ENCODE data around the gene SND1. TPM values are rescaled to one million over a fixed set of nuclear protein-coding genes. Genes with fewer than 3 reads are reported as not detected.

Gene SND1
- total and polyA plus RNA-seq, 2 of the 4 experiments (the other 2 are of a cell fraction): 154 to 294 TPM

DNA sequence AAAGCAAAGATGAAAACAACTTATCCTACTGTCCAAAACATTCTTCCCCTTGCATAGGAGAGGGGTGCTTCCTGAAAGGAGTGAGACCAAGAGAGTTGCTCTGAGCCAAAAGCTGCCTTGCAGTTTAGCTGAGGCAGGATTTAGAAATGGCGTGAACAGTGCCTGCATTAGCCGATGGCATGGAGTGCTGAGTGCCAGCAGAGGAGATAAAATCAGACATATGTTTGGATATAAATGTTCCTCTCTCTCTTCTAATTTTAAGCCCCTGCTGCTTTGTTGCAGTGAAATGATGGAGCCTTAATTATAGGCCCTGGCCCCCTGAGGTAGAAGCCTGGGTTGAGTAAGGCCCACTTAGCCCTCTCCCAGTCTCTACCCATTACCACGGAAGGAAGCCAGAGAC, 372.2 kb downstream of the SND1 start:
- in situ Hi-C loops (cut with MboI; ENCODE audit: low sequenced_read_pairs) (no loop called here), intact Hi-C loops (cut with micrococcal nuclease) (no loop called here), dilution Hi-C loops (cut with HindIII; ENCODE audit: low sequenced_read_pairs, unreplicated experiment) (no loop called here)
- DNase-seq (no peak), ATAC-seq (ENCODE audit: low read depth) (no peak)
- H3K4me3 ChIP-seq (ENCODE audit: insufficient read depth, low read depth, low read length): no peak overlapping the region
- no peak overlapping the region for H3K4ac ChIP-seq (ENCODE audit: low read depth, low read length)
- TF ChIP-seq POLR2A (IDR thresholded peaks at IDR 0.05; ENCODE audit: low read depth, low read length) (no peak), BHLHE40 (IDR thresholded peaks at IDR 0.05; ENCODE audit: low read depth, low read length) (no peak), FOS (IDR thresholded peaks at IDR 0.05; ENCODE audit: low read depth, low read length) (no peak)
- TF ChIP-seq, protein P1, sequence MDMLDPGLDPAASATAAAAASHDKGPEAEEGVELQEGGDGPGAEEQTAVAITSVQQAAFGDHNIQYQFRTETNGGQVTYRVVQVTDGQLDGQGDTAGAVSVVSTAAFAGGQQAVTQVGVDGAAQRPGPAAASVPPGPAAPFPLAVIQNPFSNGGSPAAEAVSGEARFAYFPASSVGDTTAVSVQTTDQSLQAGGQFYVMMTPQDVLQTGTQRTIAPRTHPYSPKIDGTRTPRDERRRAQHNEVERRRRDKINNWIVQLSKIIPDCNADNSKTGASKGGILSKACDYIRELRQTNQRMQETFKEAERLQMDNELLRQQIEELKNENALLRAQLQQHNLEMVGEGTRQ (IDR thresholded peaks at IDR 0.05; ENCODE audit: low read depth, low read length): no peak
- H3K4me2 ChIP-seq (ENCODE audit: low read depth, low read length): no peak overlapping the region
- no peak overlapping the region for H2BK5ac ChIP-seq (ENCODE audit: low read depth, low read length, poor library complexity, severe bottlenecking)
- H4K91ac ChIP-seq (ENCODE audit: insufficient read depth, low read depth, low read length): no peak overlapping the region
- H4K5ac ChIP-seq (ENCODE audit: low read depth, low read length): no peak overlapping the region
- H3K27me3 ChIP-seq (ENCODE audit: control insufficient read depth, insufficient read depth, low read length): no peaks in the 10 kb centered on the region
- no peak overlapping the region for H3K27ac ChIP-seq (ENCODE audit: insufficient read depth, low read length)
- H4K8ac ChIP-seq (ENCODE audit: low read depth in 2 of 2, low read length in 2 of 2): no peak overlapping the region
- H3K79me1 ChIP-seq (ENCODE audit: low read depth in 1 of 2, low read length in 2 of 2): peaks cover 44 to 79% of the 10 kb centered on the region in 2 experiments
- ChIA-PET CTCF (no interaction called here), POLR2A (ENCODE audit: unreplicated experiment) (no interaction called here)
- H3K56ac ChIP-seq (ENCODE audit: extremely low read depth, insufficient read depth, low read length): no peak overlapping the region
- no TSS peak for BruUV-seq (replicated peaks)
- no peak overlapping the region for H2BK20ac ChIP-seq (ENCODE audit: low read depth, low read length)
- H3K9me3 ChIP-seq (ENCODE audit: control insufficient read depth, insufficient read depth, low read length): no peaks in the 10 kb centered on the region
- 0 out of 2 replicates have a peak overlapping the region, but pooled peaks have one; percentile 16 for H3K23ac ChIP-seq (ENCODE audit: low read depth, low read length)
- no peak overlapping the region for H3K14ac ChIP-seq (replicated peaks; ENCODE audit: low read depth, low read length)
- peaks cover 16% of the 10 kb centered on the region for H3K4me1 ChIP-seq (ENCODE audit: control insufficient read depth, insufficient read depth, low read length)
- peaks cover 61% of the 10 kb centered on the region for H4K20me1 ChIP-seq (ENCODE audit: insufficient read depth, low read length)
- no peak overlapping the region for H3K9ac ChIP-seq (ENCODE audit: low read depth, low read length)
- H2AK9ac ChIP-seq (replicated peaks; ENCODE audit: low read depth, low read length, poor library complexity): no peak overlapping the region
- no peak overlapping the region for H2BK120ac ChIP-seq (ENCODE audit: low read depth, low read length)
- peaks cover 6% of the 10 kb centered on the region for H3K36me3 ChIP-seq (ENCODE audit: control insufficient read depth, insufficient read depth, low read length)
- H3K9me1 ChIP-seq (ENCODE audit: insufficient read depth, low read length): peaks cover 29% of the 10 kb centered on the region
- H3K18ac ChIP-seq (ENCODE audit: low read depth, low read length): no peak overlapping the region
- WGBS, 2 experiments (ENCODE audit: extremely low coverage in 2 of 2, insufficient read length in 1 of 2): no CpG with 5 or more reads among the region's 3 CpGs
- H2AK5ac ChIP-seq (ENCODE audit: low read depth, low read length): no peak overlapping the region
- H2AFZ ChIP-seq (replicated peaks; ENCODE audit: low read length, poor library complexity): no peak overlapping the region
- H2BK15ac ChIP-seq (ENCODE audit: low read depth, low read length): no peak overlapping the region
